ENCODE data around the gene AUH.

- TF ChIP-seq CTCF (conservative IDR thresholded peaks at IDR 0.05; ENCODE audit: low read length) (no peak), EZH2phosphoT487 (IDR thresholded peaks at IDR 0.05; ENCODE audit: borderline replicate concordance, low read depth, low read length) (no peak)
Observed at GRCh38 chr9:91382298-91382697, 20.6 kb upstream of the AUH start.
